ENCODE measurements around the gene EFCAB6.

Gene EFCAB6

GRCh38 chr22:43817402-43817801 lies 5.3 kb upstream of the EFCAB6 start:
- TF ChIP-seq CTCF (IDR thresholded peaks at IDR 0.05; ENCODE audit: borderline replicate concordance, extremely low read depth, low read length, poor library complexity, severe bottlenecking) (no peak), EZH2 (IDR thresholded peaks at IDR 0.05; ENCODE audit: borderline replicate concordance, low read depth, low read length, severe bottlenecking) (no peak)
- Histone ChIP-seq H4K20me1 (ENCODE audit: insufficient read depth, low read length) (0 out of 2 replicates have a peak, but pooled peaks cover 8% of the 10 kb centered on the region), H2AFZ (ENCODE audit: low read depth, low read length) (no peak overlapping the region), H3K4me2 (ENCODE audit: insufficient read depth, low read length) (no peak overlapping the region), H3K4me3 (ENCODE audit: low read depth in 1 of 2, low read length in 2 of 2) (no peak overlapping the region), H3K79me2 (ENCODE audit: insufficient read depth, low read length) (no peaks in the 10 kb centered on the region), H3K9me3 (ENCODE audit: insufficient read depth, low read length, severe bottlenecking) (no peaks in the 10 kb centered on the region), H3K27ac (ENCODE audit: low read length) (no peak overlapping the region), H3K27me3 (ENCODE audit: insufficient read depth, low read length, poor library complexity) (peaks cover 2% of the 10 kb centered on the region), H3K4me1 (ENCODE audit: insufficient read depth, low read length) (no peaks in the 10 kb centered on the region), H3K9ac (ENCODE audit: low read depth, low read length) (no peak overlapping the region), H3K36me3 (ENCODE audit: insufficient read depth, low read length) (no peaks in the 10 kb centered on the region)
- ATAC-seq (ENCODE audit: insufficient read depth, low read depth) (no peak), DNase-seq (no peak)

- peaks cover 2% of the 10 kb centered on the region for H3K27me3 ChIP-seq (ENCODE audit: insufficient read depth, low read length, poor library complexity)
- H4K20me1 ChIP-seq (ENCODE audit: insufficient read depth, low read length): 0 out of 2 replicates have a peak, but pooled peaks cover 3% of the 10 kb centered on the region
- H3K9ac ChIP-seq (ENCODE audit: low read depth, low read length): no peak overlapping the region
- no peaks in the 10 kb centered on the region for H3K4me1 ChIP-seq (ENCODE audit: insufficient read depth, low read length)
- H3K27ac ChIP-seq (ENCODE audit: low read length): no peak overlapping the region
- no peak overlapping the region for H3K4me3 ChIP-seq (ENCODE audit: low read depth in 1 of 2, low read length in 2 of 2)
- no peak overlapping the region for H2AFZ ChIP-seq (ENCODE audit: low read depth, low read length)
- DNase-seq: no peak
- no peaks in the 10 kb centered on the region for H3K9me3 ChIP-seq (ENCODE audit: insufficient read depth, low read length, severe bottlenecking)
- no peak overlapping the region for H3K4me2 ChIP-seq (ENCODE audit: insufficient read depth, low read length)
- no peaks in the 10 kb centered on the region for H3K36me3 ChIP-seq (ENCODE audit: insufficient read depth, low read length)
- TF ChIP-seq CTCF (IDR thresholded peaks at IDR 0.05; ENCODE audit: borderline replicate concordance, extremely low read depth, low read length, poor library complexity, severe bottlenecking): no peak
- TF ChIP-seq EZH2 (IDR thresholded peaks at IDR 0.05; ENCODE audit: borderline replicate concordance, low read depth, low read length, severe bottlenecking): no peak
- H3K79me2 ChIP-seq (ENCODE audit: insufficient read depth, low read length): no peaks in the 10 kb centered on the region
- ATAC-seq (ENCODE audit: insufficient read depth, low read depth): no peak
Measured at GRCh38 chr22:43814264-43814663, 2.2 kb upstream of the EFCAB6 start.

- Histone ChIP-seq H4K20me1 (ENCODE audit: insufficient read depth, low read length) (0 out of 2 replicates have a peak, but pooled peaks cover 3% of the 10 kb centered on the region), H3K4me2 (ENCODE audit: insufficient read depth, low read length) (no peak overlapping the region), H3K27ac (ENCODE audit: low read length) (no peak overlapping the region), H3K27me3 (ENCODE audit: insufficient read depth, low read length, poor library complexity) (peaks cover 2% of the 10 kb centered on the region), H3K4me1 (ENCODE audit: insufficient read depth, low read length) (no peaks in the 10 kb centered on the region), H2AFZ (ENCODE audit: low read depth, low read length) (no peak overlapping the region), H3K79me2 (ENCODE audit: insufficient read depth, low read length) (no peaks in the 10 kb centered on the region), H3K4me3 (ENCODE audit: low read depth in 1 of 2, low read length in 2 of 2) (no peak overlapping the region), H3K9me3 (ENCODE audit: insufficient read depth, low read length, severe bottlenecking) (no peaks in the 10 kb centered on the region), H3K9ac (ENCODE audit: low read depth, low read length) (no peak overlapping the region), H3K36me3 (ENCODE audit: insufficient read depth, low read length) (no peaks in the 10 kb centered on the region)
- DNase-seq: no peak
- ATAC-seq (ENCODE audit: insufficient read depth, low read depth): no peak
- TF ChIP-seq CTCF (IDR thresholded peaks at IDR 0.05; ENCODE audit: borderline replicate concordance, extremely low read depth, low read length, poor library complexity, severe bottlenecking): no peak
- TF ChIP-seq EZH2 (IDR thresholded peaks at IDR 0.05; ENCODE audit: borderline replicate concordance, low read depth, low read length, severe bottlenecking): no peak
Measured at GRCh38 chr22:43812890-43813289, 785 bp upstream of the EFCAB6 start.

GRCh38 chr22:43811777-43812148 lies 342 bp downstream of the EFCAB6 start:
- H3K4me1 ChIP-seq (ENCODE audit: insufficient read depth, low read length): no peaks in the 10 kb centered on the region
- H2AFZ ChIP-seq (ENCODE audit: low read depth, low read length): no peak overlapping the region
- no peak overlapping the region for H3K9ac ChIP-seq (ENCODE audit: low read depth, low read length)
- no peak overlapping the region for H3K4me2 ChIP-seq (ENCODE audit: insufficient read depth, low read length)
- H3K27ac ChIP-seq (ENCODE audit: low read length): no peak overlapping the region
- H3K79me2 ChIP-seq (ENCODE audit: insufficient read depth, low read length): no peaks in the 10 kb centered on the region
- DNase-seq (no peak), ATAC-seq (ENCODE audit: insufficient read depth, low read depth) (no peak)
- H4K20me1 ChIP-seq (ENCODE audit: insufficient read depth, low read length): 0 out of 2 replicates have a peak, but pooled peaks cover 3% of the 10 kb centered on the region
- TF ChIP-seq CTCF (IDR thresholded peaks at IDR 0.05; ENCODE audit: borderline replicate concordance, extremely low read depth, low read length, poor library complexity, severe bottlenecking) (no peak), EZH2 (IDR thresholded peaks at IDR 0.05; ENCODE audit: borderline replicate concordance, low read depth, low read length, severe bottlenecking) (no peak)
- peaks cover 2% of the 10 kb centered on the region for H3K27me3 ChIP-seq (ENCODE audit: insufficient read depth, low read length, poor library complexity)
- no peak overlapping the region for H3K4me3 ChIP-seq (ENCODE audit: low read depth in 1 of 2, low read length in 2 of 2)
- no peaks in the 10 kb centered on the region for H3K36me3 ChIP-seq (ENCODE audit: insufficient read depth, low read length)
- H3K9me3 ChIP-seq (ENCODE audit: insufficient read depth, low read length, severe bottlenecking): no peaks in the 10 kb centered on the region
